Measurements from ENCODE around the gene ODC1.

Gene ODC1

DNA sequence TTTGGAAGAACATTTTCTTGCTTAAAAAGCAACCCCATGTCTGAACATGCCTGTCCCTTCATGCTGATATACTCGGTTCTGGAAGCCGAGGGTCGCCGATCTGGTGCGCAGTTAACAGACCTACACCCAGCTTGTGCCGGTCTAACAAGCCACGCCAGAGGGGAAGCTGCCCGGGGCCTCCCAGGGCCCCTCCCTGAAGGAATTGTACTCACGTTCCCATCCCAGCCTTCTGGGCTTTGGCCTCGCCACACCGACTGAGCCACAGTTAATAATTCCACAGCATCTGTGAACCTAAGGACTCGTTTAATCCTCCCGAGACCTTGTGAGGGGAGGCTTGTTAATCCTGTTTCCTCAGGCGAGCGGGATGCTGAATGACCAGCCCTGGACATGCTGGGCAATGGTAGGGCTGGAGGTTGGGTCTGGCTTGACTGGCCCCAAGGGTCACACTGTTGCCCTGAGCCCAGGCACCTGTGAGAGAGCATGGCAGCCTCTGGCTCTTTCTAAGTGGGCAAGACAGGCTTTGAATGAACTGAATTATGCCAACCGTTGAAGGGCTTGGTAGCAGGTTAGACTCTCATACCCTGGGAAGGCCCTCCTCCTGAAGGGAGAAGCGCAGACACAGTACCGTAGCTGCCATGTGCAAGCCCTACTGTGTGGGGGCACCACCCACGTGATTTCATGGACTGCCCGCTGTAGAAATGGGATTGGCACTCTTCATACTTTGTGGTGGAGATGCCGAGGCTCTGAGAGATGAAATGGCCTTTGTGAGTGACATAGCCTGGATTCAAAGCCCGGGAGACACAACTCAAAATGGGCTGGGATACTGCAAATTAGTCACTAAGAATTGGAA is 27.9 kb upstream of the ODC1 start:
- no peaks in the 10 kb centered on the region for H3F3A ChIP-seq (ENCODE audit: insufficient read depth)
- no peaks in the 10 kb centered on the region for H3K79me2 ChIP-seq (ENCODE audit: insufficient read depth, low read length)
- H3K4me2 ChIP-seq (ENCODE audit: low read depth, low read length, poor library complexity, severe bottlenecking): no peak overlapping the region
- H3K9me2 ChIP-seq (replicated peaks; ENCODE audit: insufficient read depth, low read length): no peaks in the 10 kb centered on the region
- H3K36me3 ChIP-seq (ENCODE audit: low read length): no peaks in the 10 kb centered on the region
- no peak overlapping the region for H3K9ac ChIP-seq (ENCODE audit: low read length)
- no peak overlapping the region for H2AFZ ChIP-seq (ENCODE audit: low read depth, low read length, severe bottlenecking)
- H3K27me3 ChIP-seq (ENCODE audit: low read length): no peaks in the 10 kb centered on the region
- no peak overlapping the region for H3K4me3 ChIP-seq (ENCODE audit: insufficient read depth, low read length, poor library complexity, severe bottlenecking)
- H4K20me1 ChIP-seq (ENCODE audit: low read depth, low read length): no peaks in the 10 kb centered on the region
- no peaks in the 10 kb centered on the region for H3K9me3 ChIP-seq (ENCODE audit: insufficient read depth, low read length)
- no peak for TF ChIP-seq EZH2phosphoT487 (conservative IDR thresholded peaks at IDR 0.05; ENCODE audit: low read length)
- no peak for TF ChIP-seq CTCF (IDR thresholded peaks at IDR 0.05; ENCODE audit: insufficient read depth, low read length, poor library complexity, severe bottlenecking)
- H3K27ac ChIP-seq (ENCODE audit: low read depth, low read length): no peak overlapping the region

DNA sequence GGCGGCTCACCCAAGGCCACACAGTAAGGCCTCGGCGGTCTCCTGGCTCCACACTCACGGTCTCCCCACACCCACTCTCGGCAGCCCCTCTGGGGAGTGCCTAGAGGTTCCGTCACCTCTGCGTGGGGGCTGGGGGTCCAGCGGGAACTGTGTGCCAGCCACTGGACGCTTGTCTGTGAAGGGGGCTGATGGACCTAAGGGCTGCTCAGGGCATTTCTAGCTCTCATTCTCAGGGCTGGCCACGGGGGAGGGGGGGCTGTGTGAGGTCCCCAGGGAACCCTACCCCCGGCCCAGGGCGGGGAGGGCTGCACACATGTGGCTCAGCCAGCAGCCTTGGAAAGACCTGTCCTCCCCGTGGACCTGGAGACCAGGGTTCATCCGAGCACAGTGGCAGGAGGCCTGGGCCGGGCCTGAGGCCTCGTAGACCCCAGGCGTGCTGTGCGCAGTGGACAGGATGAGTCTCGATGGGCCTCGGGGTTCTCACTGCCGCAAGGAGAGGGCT is 27.1 kb upstream of the ODC1 start:
- H4K20me1 ChIP-seq (ENCODE audit: low read depth, low read length): no peaks in the 10 kb centered on the region
- no peaks in the 10 kb centered on the region for H3K9me3 ChIP-seq (ENCODE audit: insufficient read depth, low read length)
- no peak overlapping the region for H3K9ac ChIP-seq (ENCODE audit: low read length)
- H3K79me2 ChIP-seq (ENCODE audit: insufficient read depth, low read length): no peaks in the 10 kb centered on the region
- no peaks in the 10 kb centered on the region for H3K27me3 ChIP-seq (ENCODE audit: low read length)
- no peak for TF ChIP-seq EZH2phosphoT487 (conservative IDR thresholded peaks at IDR 0.05; ENCODE audit: low read length)
- no peak for TF ChIP-seq CTCF (IDR thresholded peaks at IDR 0.05; ENCODE audit: insufficient read depth, low read length, poor library complexity, severe bottlenecking)
- no peaks in the 10 kb centered on the region for H3K36me3 ChIP-seq (ENCODE audit: low read length)
- no peaks in the 10 kb centered on the region for H3F3A ChIP-seq (ENCODE audit: insufficient read depth)
- no peak overlapping the region for H3K27ac ChIP-seq (ENCODE audit: low read depth, low read length)
- H3K9me2 ChIP-seq (replicated peaks; ENCODE audit: insufficient read depth, low read length): no peaks in the 10 kb centered on the region
- H3K4me3 ChIP-seq (ENCODE audit: insufficient read depth, low read length, poor library complexity, severe bottlenecking): no peak overlapping the region
- H2AFZ ChIP-seq (ENCODE audit: low read depth, low read length, severe bottlenecking): no peak overlapping the region
- no peak overlapping the region for H3K4me2 ChIP-seq (ENCODE audit: low read depth, low read length, poor library complexity, severe bottlenecking)

- Histone ChIP-seq H3K36me3 (ENCODE audit: low read length) (no peaks in the 10 kb centered on the region), H3K9me3 (ENCODE audit: insufficient read depth, low read length) (no peaks in the 10 kb centered on the region), H3K27me3 (ENCODE audit: low read length) (no peaks in the 10 kb centered on the region), H3K4me2 (ENCODE audit: low read depth, low read length, poor library complexity, severe bottlenecking) (no peak overlapping the region), H3K9ac (ENCODE audit: low read length) (no peak overlapping the region), H3K9me2 (replicated peaks; ENCODE audit: insufficient read depth, low read length) (no peaks in the 10 kb centered on the region), H3F3A (ENCODE audit: insufficient read depth) (no peaks in the 10 kb centered on the region), H3K79me2 (ENCODE audit: insufficient read depth, low read length) (no peaks in the 10 kb centered on the region), H2AFZ (ENCODE audit: low read depth, low read length, severe bottlenecking) (no peak overlapping the region), H4K20me1 (ENCODE audit: low read depth, low read length) (no peaks in the 10 kb centered on the region), H3K27ac (ENCODE audit: low read depth, low read length) (no peak overlapping the region), H3K4me3 (ENCODE audit: insufficient read depth, low read length, poor library complexity, severe bottlenecking) (no peak overlapping the region)
- TF ChIP-seq CTCF (IDR thresholded peaks at IDR 0.05; ENCODE audit: insufficient read depth, low read length, poor library complexity, severe bottlenecking): no peak
- TF ChIP-seq EZH2phosphoT487 (conservative IDR thresholded peaks at IDR 0.05; ENCODE audit: low read length): no peak
Measured at GRCh38 chr2:10473121-10473756, 25.1 kb upstream of the ODC1 start.

All from SU-DHL-6 (cell line).